SK-N-SH treated with all-trans-retinoic acid at 6 μM for 48 hours (cell line): Measurements from ENCODE around the gene C4BPB.

Source experiments
- ATAC-seq: fragments of 200-7000 bp; cut with Tn5 transposase; 3 replicates; pipeline ENCODE4 v1.9.1; 2020; ENCODE audit warnings: mild to moderate bottlenecking, moderate library complexity
- ARNTL ChIP-seq: fragments of 450-650 bp; formaldehyde crosslinking; IDR thresholded peaks from 2 replicates; pipeline ENCODE4 v1.5.0; 2020; ENCODE audit warnings: low read depth, mild to moderate bottlenecking, moderate library complexity, borderline replicate concordance
- BACH2 ChIP-seq: fragments of 250-450 bp; sonication (Bioruptor Pico); IDR thresholded peaks from 2 replicates; pipeline ENCODE4 v1.9.0; 2021; ENCODE audit warnings: mild to moderate bottlenecking, borderline replicate concordance
- CREB5 ChIP-seq: fragments of 250-450 bp; sonication (Bioruptor Pico); IDR thresholded peaks from 2 replicates; pipeline ENCODE4 v1.5.1; 2020; ENCODE audit warnings: low read depth, mild to moderate bottlenecking, moderate library complexity
- CSDC2 ChIP-seq: fragments of 250-450 bp; sonication (Bioruptor Pico); IDR thresholded peaks from 2 replicates; pipeline ENCODE4 v1.5.0; 2020; ENCODE audit warnings: mild to moderate bottlenecking, moderate library complexity
- ESRRG ChIP-seq: fragments of 250-450 bp; sonication (Bioruptor Pico); IDR thresholded peaks from 2 replicates; pipeline ENCODE4 v1.6.1; 2021; ENCODE audit warnings: mild to moderate bottlenecking
- GLIS3 ChIP-seq: fragments of 250-450 bp; sonication (Bioruptor Pico); IDR thresholded peaks from 2 replicates; pipeline ENCODE4 v1.5.0; 2020; ENCODE audit warnings: mild to moderate bottlenecking, moderate library complexity
- ISL1 ChIP-seq: fragments of 250-450 bp; sonication (Bioruptor Pico); IDR thresholded peaks from 2 replicates; pipeline ENCODE4 v2.1.2; 2022; ENCODE audit warnings: mild to moderate bottlenecking, moderate library complexity
- OSR1 ChIP-seq: fragments of 250-450 bp; sonication (Bioruptor Pico); IDR thresholded peaks from 2 replicates; pipeline ENCODE4 v1.8.0; 2022; ENCODE audit warnings: moderate library complexity, mild to moderate bottlenecking, inconsistent platforms
- PATZ1 ChIP-seq: fragments of 250-450 bp; sonication (Bioruptor Pico); IDR thresholded peaks from 2 replicates; pipeline ENCODE4 v1.8.0; 2020; ENCODE audit warnings: mild to moderate bottlenecking, moderate library complexity, borderline replicate concordance
- PPARA ChIP-seq: fragments of 250-450 bp; sonication (Bioruptor Pico); IDR thresholded peaks from 2 replicates; pipeline ENCODE4 v1.5.0; 2020; ENCODE audit warnings: mild to moderate bottlenecking, borderline replicate concordance
- RARB ChIP-seq: fragments of 250-450 bp; sonication (Bioruptor Pico); IDR thresholded peaks from 2 replicates; pipeline ENCODE4 v1.8.0; 2021; ENCODE audit warnings: mild to moderate bottlenecking, moderate library complexity
- SNAI2 ChIP-seq: fragments of 250-450 bp; sonication (Bioruptor Pico); IDR thresholded peaks from 2 replicates; pipeline ENCODE4 v1.5.0; 2020; ENCODE audit warnings: mild to moderate bottlenecking, moderate library complexity
- TCF4 ChIP-seq: fragments of 250-450 bp; sonication (Bioruptor Pico); IDR thresholded peaks from 2 replicates; pipeline ENCODE4 v1.8.0; 2021; ENCODE audit warnings: mild to moderate bottlenecking, moderate library complexity, borderline replicate concordance
- TOX ChIP-seq: fragments of 250-450 bp; sonication (Bioruptor Pico); IDR thresholded peaks from 2 replicates; pipeline ENCODE4 v1.8.0; 2021; ENCODE audit warnings: mild to moderate bottlenecking, moderate library complexity, borderline replicate concordance
- ZC3H10 ChIP-seq: fragments of 250-450 bp; sonication (Bioruptor Pico); IDR thresholded peaks from 2 replicates; pipeline ENCODE4 v1.5.1; 2021; ENCODE audit warnings: mild to moderate bottlenecking, moderate library complexity
- ZFP3 ChIP-seq: fragments of 250-450 bp; sonication (Bioruptor Pico); IDR thresholded peaks from 2 replicates; pipeline ENCODE4 v1.5.0; 2020; ENCODE audit warnings: mild to moderate bottlenecking, moderate library complexity
- ZFP30 ChIP-seq: fragments of 450-650 bp; formaldehyde crosslinking; IDR thresholded peaks from 2 replicates; pipeline ENCODE4 v1.5.0; 2022; ENCODE audit warnings: mild to moderate bottlenecking, moderate library complexity
- ZNF565 ChIP-seq: fragments of 450-650 bp; formaldehyde crosslinking; conservative IDR thresholded peaks from 2 replicates; pipeline ENCODE4 v1.5.0; 2020; ENCODE audit warnings: low read depth, mild to moderate bottlenecking, moderate library complexity
- ZNF8 ChIP-seq: fragments of 450-650 bp; formaldehyde crosslinking; IDR thresholded peaks from 2 replicates; pipeline ENCODE4 v1.5.0; 2020; ENCODE audit warnings: mild to moderate bottlenecking, moderate library complexity
- TF ChIP-seq, protein P1 (sequence below): fragments of 250-450 bp; sonication (Bioruptor Pico); IDR thresholded peaks from 2 replicates; pipeline ENCODE4 v1.5.1; 2021; ENCODE audit warnings: mild to moderate bottlenecking, moderate library complexity
- TF ChIP-seq, protein P2 (sequence below): fragments of 250-450 bp; sonication (Bioruptor Pico); IDR thresholded peaks from 2 replicates; pipeline ENCODE4 v1.8.0; 2021; ENCODE audit warnings: low read depth, mild to moderate bottlenecking, moderate library complexity, borderline replicate concordance
- TF ChIP-seq, protein P3 (sequence below): fragments of 250-450 bp; sonication (Bioruptor Pico); IDR thresholded peaks from 2 replicates; pipeline ENCODE4 v1.5.0; 2020; ENCODE audit warnings: mild to moderate bottlenecking, moderate library complexity

The C4BPB gene

DNA sequence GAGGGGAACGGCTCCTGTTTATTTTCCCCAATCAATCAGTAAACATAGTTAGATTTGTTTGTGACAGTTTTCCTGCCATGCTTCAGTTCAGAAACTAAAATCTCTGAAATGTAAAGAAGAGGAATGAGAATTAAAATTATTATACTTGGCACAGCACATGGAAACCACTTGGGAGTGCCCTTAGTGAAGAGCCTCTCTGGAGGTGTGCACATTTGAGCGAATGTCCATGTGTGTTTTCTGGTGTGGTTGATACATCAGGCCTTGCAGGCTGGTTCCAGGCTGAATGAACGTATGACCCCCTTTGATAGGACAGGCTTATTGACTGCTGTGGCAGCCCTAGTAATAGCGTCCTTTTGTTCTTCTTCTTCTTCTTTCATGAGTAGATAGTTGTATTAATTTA, 42.5 kb downstream of the C4BPB start:
- no peak for TF ChIP-seq CREB5 (CRISPR knock-in tag)
- TF ChIP-seq ISL1 (CRISPR knock-in tag), result no peak
- no peak for TF ChIP-seq CSDC2
- no peak for TF ChIP-seq SNAI2 (CRISPR knock-in tag)
- TF ChIP-seq, protein P1, sequence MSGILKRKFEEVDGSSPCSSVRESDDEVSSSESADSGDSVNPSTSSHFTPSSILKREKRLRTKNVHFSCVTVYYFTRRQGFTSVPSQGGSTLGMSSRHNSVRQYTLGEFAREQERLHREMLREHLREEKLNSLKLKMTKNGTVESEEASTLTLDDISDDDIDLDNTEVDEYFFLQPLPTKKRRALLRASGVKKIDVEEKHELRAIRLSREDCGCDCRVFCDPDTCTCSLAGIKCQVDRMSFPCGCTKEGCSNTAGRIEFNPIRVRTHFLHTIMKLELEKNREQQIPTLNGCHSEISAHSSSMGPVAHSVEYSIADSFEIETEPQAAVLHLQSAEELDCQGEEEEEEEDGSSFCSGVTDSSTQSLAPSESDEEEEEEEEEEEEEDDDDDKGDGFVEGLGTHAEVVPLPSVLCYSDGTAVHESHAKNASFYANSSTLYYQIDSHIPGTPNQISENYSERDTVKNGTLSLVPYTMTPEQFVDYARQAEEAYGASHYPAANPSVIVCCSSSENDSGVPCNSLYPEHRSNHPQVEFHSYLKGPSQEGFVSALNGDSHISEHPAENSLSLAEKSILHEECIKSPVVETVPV (CRISPR knock-in tag), result no peak
- TF ChIP-seq GLIS3 (CRISPR knock-in tag), result no peak
- no peak for TF ChIP-seq RARB (CRISPR knock-in tag)
- no peak for TF ChIP-seq TOX (CRISPR knock-in tag)
- no peak for TF ChIP-seq PATZ1 (CRISPR knock-in tag)
- TF ChIP-seq ZFP30 (CRISPR knock-in tag), result no peak
- TF ChIP-seq ESRRG, result no peak
- TF ChIP-seq, protein P2, sequence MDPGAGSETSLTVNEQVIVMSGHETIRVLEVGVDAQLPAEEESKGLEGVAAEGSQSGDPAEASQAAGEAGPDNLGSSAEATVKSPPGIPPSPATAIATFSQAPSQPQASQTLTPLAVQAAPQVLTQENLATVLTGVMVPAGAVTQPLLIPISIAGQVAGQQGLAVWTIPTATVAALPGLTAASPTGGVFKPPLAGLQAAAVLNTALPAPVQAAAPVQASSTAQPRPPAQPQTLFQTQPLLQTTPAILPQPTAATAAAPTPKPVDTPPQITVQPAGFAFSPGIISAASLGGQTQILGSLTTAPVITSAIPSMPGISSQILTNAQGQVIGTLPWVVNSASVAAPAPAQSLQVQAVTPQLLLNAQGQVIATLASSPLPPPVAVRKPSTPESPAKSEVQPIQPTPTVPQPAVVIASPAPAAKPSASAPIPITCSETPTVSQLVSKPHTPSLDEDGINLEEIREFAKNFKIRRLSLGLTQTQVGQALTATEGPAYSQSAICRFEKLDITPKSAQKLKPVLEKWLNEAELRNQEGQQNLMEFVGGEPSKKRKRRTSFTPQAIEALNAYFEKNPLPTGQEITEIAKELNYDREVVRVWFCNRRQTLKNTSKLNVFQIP, result no peak
- no peak for TF ChIP-seq BACH2 (CRISPR knock-in tag)
- TF ChIP-seq TCF4 (CRISPR knock-in tag), result no peak
- no peak for TF ChIP-seq ZNF565 (CRISPR knock-in tag)
- TF ChIP-seq, protein P3, sequence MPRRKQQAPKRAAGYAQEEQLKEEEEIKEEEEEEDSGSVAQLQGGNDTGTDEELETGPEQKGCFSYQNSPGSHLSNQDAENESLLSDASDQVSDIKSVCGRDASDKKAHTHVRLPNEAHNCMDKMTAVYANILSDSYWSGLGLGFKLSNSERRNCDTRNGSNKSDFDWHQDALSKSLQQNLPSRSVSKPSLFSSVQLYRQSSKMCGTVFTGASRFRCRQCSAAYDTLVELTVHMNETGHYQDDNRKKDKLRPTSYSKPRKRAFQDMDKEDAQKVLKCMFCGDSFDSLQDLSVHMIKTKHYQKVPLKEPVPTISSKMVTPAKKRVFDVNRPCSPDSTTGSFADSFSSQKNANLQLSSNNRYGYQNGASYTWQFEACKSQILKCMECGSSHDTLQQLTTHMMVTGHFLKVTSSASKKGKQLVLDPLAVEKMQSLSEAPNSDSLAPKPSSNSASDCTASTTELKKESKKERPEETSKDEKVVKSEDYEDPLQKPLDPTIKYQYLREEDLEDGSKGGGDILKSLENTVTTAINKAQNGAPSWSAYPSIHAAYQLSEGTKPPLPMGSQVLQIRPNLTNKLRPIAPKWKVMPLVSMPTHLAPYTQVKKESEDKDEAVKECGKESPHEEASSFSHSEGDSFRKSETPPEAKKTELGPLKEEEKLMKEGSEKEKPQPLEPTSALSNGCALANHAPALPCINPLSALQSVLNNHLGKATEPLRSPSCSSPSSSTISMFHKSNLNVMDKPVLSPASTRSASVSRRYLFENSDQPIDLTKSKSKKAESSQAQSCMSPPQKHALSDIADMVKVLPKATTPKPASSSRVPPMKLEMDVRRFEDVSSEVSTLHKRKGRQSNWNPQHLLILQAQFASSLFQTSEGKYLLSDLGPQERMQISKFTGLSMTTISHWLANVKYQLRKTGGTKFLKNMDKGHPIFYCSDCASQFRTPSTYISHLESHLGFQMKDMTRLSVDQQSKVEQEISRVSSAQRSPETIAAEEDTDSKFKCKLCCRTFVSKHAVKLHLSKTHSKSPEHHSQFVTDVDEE (CRISPR knock-in tag), result no peak
- no peak for TF ChIP-seq ZC3H10 (CRISPR knock-in tag)
- TF ChIP-seq OSR1 (CRISPR knock-in tag), result no peak
- TF ChIP-seq ARNTL (CRISPR knock-in tag), result no peak
- no peak for TF ChIP-seq ZNF8 (CRISPR knock-in tag)
- TF ChIP-seq, all 23 proteins: peak for 0
- ATAC-seq, result no peak

DNA sequence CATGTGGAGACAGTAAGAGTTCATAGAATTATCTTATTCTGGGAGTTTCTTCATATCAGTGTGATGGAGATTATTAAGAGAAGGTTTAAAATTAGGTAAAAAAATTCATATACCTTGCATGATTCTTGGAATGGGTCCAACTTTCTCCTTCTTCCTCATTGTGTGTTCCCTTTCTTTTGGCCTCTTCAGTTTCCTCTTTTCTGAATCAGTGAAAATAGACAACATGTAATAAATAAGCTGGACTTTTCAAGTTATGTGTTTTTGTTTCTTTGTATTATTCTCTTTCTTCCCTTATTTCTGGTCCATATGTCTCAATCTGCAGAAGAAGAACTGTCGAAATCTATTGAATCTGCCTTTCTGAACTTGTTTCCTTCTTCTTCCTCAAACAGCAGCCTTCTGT, 45.9 kb downstream of the C4BPB start:
- TF ChIP-seq GLIS3 (CRISPR knock-in tag) (no peak), ZFP3 (CRISPR knock-in tag) (no peak), PPARA (CRISPR knock-in tag) (no peak), SNAI2 (CRISPR knock-in tag) (no peak), ARNTL (CRISPR knock-in tag) (no peak), RARB (CRISPR knock-in tag) (no peak), ZNF8 (CRISPR knock-in tag) (no peak), CREB5 (CRISPR knock-in tag) (no peak), ZFP30 (CRISPR knock-in tag) (no peak)
- ATAC-seq, result no peak
